Peyer's patch (tissue), 4 donors: Measurements from ENCODE around the gene NENF.

Source experiments
- CTCF ChIP-seq, 6 experiments: fragments of 450-650 bp in 4 of 6; fragments of 200-600 bp in 2 of 6; sonication (generic) in 1 of 6; IDR thresholded peaks; one replicate each; pipeline ENCODE4 v1.5.1; 2017 to 2019; ENCODE audit warnings: antibody characterized with exemption in 6 of 6, mild to moderate bottlenecking in 3 of 6, moderate library complexity in 1 of 6
- POLR2A ChIP-seq, 2 donors: fragments of 450-650 bp; IDR thresholded peaks; one replicate each; pipeline ENCODE4 v1.5.1; 2017; ENCODE audit warnings: antibody characterized with exemption in 2 of 2, mild to moderate bottlenecking in 2 of 2, moderate library complexity in 2 of 2

DNA sequence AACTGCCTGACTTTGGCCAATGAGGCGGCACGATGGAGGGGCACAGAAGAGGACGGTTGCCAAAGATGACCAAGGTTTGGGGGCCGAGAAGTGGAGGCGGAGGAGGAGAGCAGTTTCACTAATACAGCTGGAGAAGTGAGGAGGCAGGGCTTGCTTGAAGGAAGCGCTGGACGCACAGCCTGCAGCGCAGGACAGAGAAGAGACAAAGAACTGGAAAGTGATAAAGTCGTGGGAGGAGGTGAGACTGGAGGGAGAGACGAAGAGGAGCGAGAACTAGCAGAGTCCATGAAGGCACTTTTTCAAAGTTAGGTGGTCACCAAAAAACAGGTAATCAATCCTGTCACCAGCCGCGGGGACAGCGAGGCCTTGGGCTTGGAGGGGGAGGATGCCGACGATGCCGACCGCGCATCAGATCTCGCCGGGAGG, 18.8 kb upstream of the NENF start:
- TF ChIP-seq CTCF (IDR thresholded peaks at IDR 0.05) = no peak
- TF ChIP-seq POLR2A (IDR thresholded peaks at IDR 0.05) = no peak
